ENCODE measurements around the gene ZFP91.
"Not testable (repeated sequence)": the region's sequence is repeated elsewhere in the genome, so short reads cannot be mapped to it uniquely, and the experiment has no call there.

ZFP91 gene

GRCh38 chr11:58578635-58579191 lies at the start of gene ZFP91:
Gene ZFP91, plus strand, starts transcription at chr11:58579063. Its CDS starts 219 bp downstream, at chr11:58579282.
- DNase-seq, result peak; percentile 69

GRCh38 chr11:58530236-58530635 lies 48.6 kb upstream of the ZFP91 start:
- no peak for DNase-seq

- DNase-seq, result no peak
Observed at GRCh38 chr11:58531865-58532341, 47.0 kb upstream of the ZFP91 start.

- DNase-seq, result no peak
Observed at GRCh38 chr11:58546841-58547240, 32.0 kb upstream of the ZFP91 start.

- DNase-seq, result no peak
Observed at GRCh38 chr11:58549644-58550043, 29.2 kb upstream of the ZFP91 start.

- no peak for DNase-seq
Observed at GRCh38 chr11:58560842-58561241, 18.0 kb upstream of the ZFP91 start.

- DNase-seq, result no peak
Observed at GRCh38 chr11:58561394-58562098, 17.3 kb upstream of the ZFP91 start.

- no peak for DNase-seq
Observed at GRCh38 chr11:58562375-58562800, 16.5 kb upstream of the ZFP91 start.

GRCh38 chr11:58564231-58564630 lies 14.6 kb upstream of the ZFP91 start:
- DNase-seq, result no peak

GRCh38 chr11:58567889-58568512 lies 10.9 kb upstream of the ZFP91 start:
- no peak for DNase-seq

GRCh38 chr11:58572906-58573305 lies 6.0 kb upstream of the ZFP91 start:
- DNase-seq, result not testable (repeated sequence)

- DNase-seq, result no peak
Observed at GRCh38 chr11:58573451-58574104, 5.3 kb upstream of the ZFP91 start.

- DNase-seq, result no peak
Observed at GRCh38 chr11:58574881-58575280, 4.0 kb upstream of the ZFP91 start.

- no peak for DNase-seq
Observed at GRCh38 chr11:58575377-58576020, 3.4 kb upstream of the ZFP91 start, which contains the start of gene LPXN. Gene LPXN, minus strand, starts transcription at chr11:58575856. Its CDS starts 84 bp downstream, at chr11:58575772.

- DNase-seq, result no peak
Observed at GRCh38 chr11:58576887-58577471, 1.9 kb upstream of the ZFP91 start.

GRCh38 chr11:58577555-58578135 lies 1.2 kb upstream of the ZFP91 start:
- DNase-seq, result peak; percentile 49

- DNase-seq, result peak; percentile 82
Observed at GRCh38 chr11:58578136-58578634, 678 bp upstream of the ZFP91 start.

- DNase-seq, result peak; percentile 18
Observed at GRCh38 chr11:58579192-58580129, 598 bp downstream of the ZFP91 start.

GRCh38 chr11:58580311-58580710 lies 1.4 kb downstream of the ZFP91 start:
- DNase-seq, result no peak

GRCh38 chr11:58582437-58582836 lies 3.6 kb downstream of the ZFP91 start:
- no peak for DNase-seq

GRCh38 chr11:58586998-58587397 lies 8.1 kb downstream of the ZFP91 start:
- DNase-seq, result no peak
